PC-3 (cell line): Measurements from ENCODE around the gene PUS10. TPM values are rescaled to one million over a fixed set of nuclear protein-coding genes. Genes with fewer than 3 reads are reported as not detected.

Experiments used
- ATAC-seq: fragments of 200-7000 bp; cut with Tn5 transposase; 2 replicates; pipeline ENCODE4 v1.9.1; 2020; ENCODE audit warnings: mild to moderate bottlenecking, moderate library complexity
- BruUV-seq: library from RNA; stranded (reverse); fragments of 400-500 nt; replicated peaks from 2 replicates; lab custom pipeline; 2021; lab: Mats Ljungman, UMichigan
- CTCF ChIA-PET: fragments of 300-600 bp; sonication (Branson Sonifier 250); formaldehyde crosslinking; loops from one replicate; lab custom pipeline; 2022; ENCODE audit warnings: antibody characterized with exemption; lab: Charles Lee
- POLR2A ChIA-PET: fragments of 300-600 bp; sonication (Branson Sonifier 250); formaldehyde crosslinking; loops from one replicate; lab custom pipeline; 2022; ENCODE audit warnings: antibody characterized with exemption; ENCODE audit not compliant: unreplicated experiment; lab: Charles Lee
- DNase-seq: peaks from one replicate; pipeline ENCODE4 v3.0.0-alpha.2; 2015
- H2AFZ ChIP-seq: fragments of 300-600 bp; sonication (generic); 2 replicates; pipeline ENCODE4 v1.6.0; 2016; ENCODE audit warnings: antibody characterized with exemption, low read length
- H3F3A ChIP-seq: fragments of 300-600 bp; sonication (generic); one replicate; pipeline ENCODE4 v1.6.0; 2017; ENCODE audit warnings: antibody characterized with exemption, low read length, control low read depth, mild to moderate bottlenecking; ENCODE audit not compliant: unreplicated experiment
- H3K27ac ChIP-seq: fragments of 300-600 bp; sonication (generic); 2 replicates; pipeline ENCODE4 v1.5.1; 2016; ENCODE audit warnings: mild to moderate bottlenecking, low read length
- H3K27me3 ChIP-seq: fragments of 300-600 bp; sonication (generic); 2 replicates; pipeline ENCODE4 v1.6.1; 2016; ENCODE audit warnings: low read length, mixed read lengths
- H3K36me3 ChIP-seq: fragments of 300-600 bp; sonication (generic); 2 replicates; pipeline ENCODE4 v1.6.1; 2016; ENCODE audit warnings: low read depth, mixed run types, low read length, mixed read lengths
- H3K4me1 ChIP-seq: fragments of 300-600 bp; sonication (generic); 2 replicates; pipeline ENCODE4 v1.5.1; 2016; ENCODE audit warnings: low read length; ENCODE audit not compliant: insufficient read depth
- H3K4me2 ChIP-seq: fragments of 300-600 bp; sonication (generic); 2 replicates; pipeline ENCODE4 v1.6.0; 2016; ENCODE audit warnings: low read length
- H3K4me3 ChIP-seq: fragments of 300-600 bp; sonication (generic); 2 replicates; pipeline ENCODE4 v1.5.1; 2016; ENCODE audit warnings: mild to moderate bottlenecking, low read length, mixed read lengths
- H3K79me2 ChIP-seq: fragments of 300-600 bp; sonication (generic); 2 replicates; pipeline ENCODE4 v1.6.1; 2017; ENCODE audit warnings: low read length, mixed read lengths
- H3K9ac ChIP-seq: fragments of 300-600 bp; sonication (generic); 2 replicates; pipeline ENCODE4 v1.6.0; 2016; ENCODE audit warnings: mild to moderate bottlenecking, low read length
- H3K9me2 ChIP-seq: fragments of 300-600 bp; sonication (generic); replicated peaks from 2 replicates; pipeline ENCODE4 v1.6.1; 2016; ENCODE audit warnings: mixed run types, low read length, mixed read lengths
- H3K9me3 ChIP-seq: fragments of 300-600 bp; sonication (generic); 2 replicates; pipeline ENCODE4 v1.6.1; 2016; ENCODE audit warnings: low read length, mixed read lengths
- H4K20me1 ChIP-seq: fragments of 300-600 bp; sonication (generic); 2 replicates; pipeline ENCODE4 v1.6.1; 2016; ENCODE audit warnings: low read length, mixed read lengths
- EZH2 ChIP-seq: fragments of 300-600 bp; sonication (generic); IDR thresholded peaks from one replicate; pipeline ENCODE4 v1.6.1; 2017; ENCODE audit warnings: antibody characterized with exemption, mild to moderate bottlenecking, low read length; ENCODE audit not compliant: unreplicated experiment
- EZH2phosphoT487 ChIP-seq: fragments of 300-600 bp; sonication (generic); IDR thresholded peaks from 2 replicates; pipeline ENCODE4 v1.6.1; 2018; ENCODE audit warnings: mild to moderate bottlenecking, antibody characterized with exemption, low read length, borderline replicate concordance
- intact Hi-C: fragments of 100-400 bp; cut with micrococcal nuclease; formaldehyde crosslinking; loops from 2 replicates; pipeline ENCODE4 v1.9.0; 2023
- total RNA-seq: library from RNA; depleted of rRNA; stranded (reverse); fragments of >200 nt; gene quantifications from 2 replicates; pipeline ENCODE4 v1.2.3, GENCODE V29; 2014
- TF ChIP-seq, protein P1 (sequence below): fragments of 300-600 bp; sonication (generic); conservative IDR thresholded peaks from 2 replicates; pipeline ENCODE4 v1.5.1; 2017; ENCODE audit warnings: antibody characterized with exemption, low read depth, mild to moderate bottlenecking, low read length

Gene PUS10
- total RNA-seq, 1 experiment from 2014 or later = 3.6 TPM

DNA sequence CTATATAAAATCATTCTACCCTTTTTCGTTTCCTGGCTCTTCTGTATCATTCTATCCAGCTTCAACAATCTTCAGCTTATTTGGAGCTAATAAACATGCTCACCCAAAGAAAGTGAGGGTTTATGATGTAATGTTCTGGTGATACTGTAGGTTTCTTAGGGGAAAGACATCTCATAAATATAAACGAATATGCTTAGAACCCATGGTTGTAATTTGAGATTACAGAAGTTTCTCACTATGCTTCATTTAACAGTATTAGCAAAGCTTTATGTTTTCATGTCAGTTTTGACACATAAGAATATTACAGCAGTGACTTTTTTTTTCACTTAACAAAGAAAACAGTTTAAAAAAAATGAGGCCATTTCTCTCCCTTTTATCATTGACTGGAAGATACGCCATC, 12.3 kb downstream of the PUS10 start:
- TF ChIP-seq EZH2 = no peak
- TF ChIP-seq EZH2phosphoT487 = no peak
- TF ChIP-seq, protein P1, sequence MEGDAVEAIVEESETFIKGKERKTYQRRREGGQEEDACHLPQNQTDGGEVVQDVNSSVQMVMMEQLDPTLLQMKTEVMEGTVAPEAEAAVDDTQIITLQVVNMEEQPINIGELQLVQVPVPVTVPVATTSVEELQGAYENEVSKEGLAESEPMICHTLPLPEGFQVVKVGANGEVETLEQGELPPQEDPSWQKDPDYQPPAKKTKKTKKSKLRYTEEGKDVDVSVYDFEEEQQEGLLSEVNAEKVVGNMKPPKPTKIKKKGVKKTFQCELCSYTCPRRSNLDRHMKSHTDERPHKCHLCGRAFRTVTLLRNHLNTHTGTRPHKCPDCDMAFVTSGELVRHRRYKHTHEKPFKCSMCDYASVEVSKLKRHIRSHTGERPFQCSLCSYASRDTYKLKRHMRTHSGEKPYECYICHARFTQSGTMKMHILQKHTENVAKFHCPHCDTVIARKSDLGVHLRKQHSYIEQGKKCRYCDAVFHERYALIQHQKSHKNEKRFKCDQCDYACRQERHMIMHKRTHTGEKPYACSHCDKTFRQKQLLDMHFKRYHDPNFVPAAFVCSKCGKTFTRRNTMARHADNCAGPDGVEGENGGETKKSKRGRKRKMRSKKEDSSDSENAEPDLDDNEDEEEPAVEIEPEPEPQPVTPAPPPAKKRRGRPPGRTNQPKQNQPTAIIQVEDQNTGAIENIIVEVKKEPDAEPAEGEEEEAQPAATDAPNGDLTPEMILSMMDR = no peak
- peak overlapping the region; percentile 83; the same call in 1 of the 2 replicates for H3K4me2 ChIP-seq
- H4K20me1 ChIP-seq = no peaks in the 10 kb centered on the region
- 0 out of 2 replicates have a peak, but pooled peaks cover 10% of the 10 kb centered on the region for H3K4me1 ChIP-seq
- H3K27ac ChIP-seq = no peak overlapping the region
- no peaks in the 10 kb centered on the region for H3K9me2 ChIP-seq
- POLR2A ChIA-PET = interaction anchor here (0.6 kb wide), 2 partner anchors 10 to 245 kb away, joined by 4 read pairs; no protein-coding TSS in a partner anchor
- no peak overlapping the region for H3K9ac ChIP-seq
- no peaks in the 10 kb centered on the region for H3K79me2 ChIP-seq
- no peak for ATAC-seq
- no peaks in the 10 kb centered on the region for H3K27me3 ChIP-seq
- no peaks in the 10 kb centered on the region for H3K9me3 ChIP-seq
- no peak for DNase-seq
- H3K4me3 ChIP-seq = no peak overlapping the region; the same call in 1 of the 2 replicates
- no peaks in the 10 kb centered on the region for H3K36me3 ChIP-seq
- CTCF ChIA-PET = interaction anchor here (0.5 to 1.4 kb wide), 3 partner anchors 10 to 1248 kb away, joined by 3 to 5 read pairs (median 3); no protein-coding TSS in a partner anchor
- no peaks in the 10 kb centered on the region for H3F3A ChIP-seq
- BruUV-seq = no TSS peak
- intact Hi-C loops = no loop called here
- H2AFZ ChIP-seq = peak overlapping the region; percentile 76

DNA sequence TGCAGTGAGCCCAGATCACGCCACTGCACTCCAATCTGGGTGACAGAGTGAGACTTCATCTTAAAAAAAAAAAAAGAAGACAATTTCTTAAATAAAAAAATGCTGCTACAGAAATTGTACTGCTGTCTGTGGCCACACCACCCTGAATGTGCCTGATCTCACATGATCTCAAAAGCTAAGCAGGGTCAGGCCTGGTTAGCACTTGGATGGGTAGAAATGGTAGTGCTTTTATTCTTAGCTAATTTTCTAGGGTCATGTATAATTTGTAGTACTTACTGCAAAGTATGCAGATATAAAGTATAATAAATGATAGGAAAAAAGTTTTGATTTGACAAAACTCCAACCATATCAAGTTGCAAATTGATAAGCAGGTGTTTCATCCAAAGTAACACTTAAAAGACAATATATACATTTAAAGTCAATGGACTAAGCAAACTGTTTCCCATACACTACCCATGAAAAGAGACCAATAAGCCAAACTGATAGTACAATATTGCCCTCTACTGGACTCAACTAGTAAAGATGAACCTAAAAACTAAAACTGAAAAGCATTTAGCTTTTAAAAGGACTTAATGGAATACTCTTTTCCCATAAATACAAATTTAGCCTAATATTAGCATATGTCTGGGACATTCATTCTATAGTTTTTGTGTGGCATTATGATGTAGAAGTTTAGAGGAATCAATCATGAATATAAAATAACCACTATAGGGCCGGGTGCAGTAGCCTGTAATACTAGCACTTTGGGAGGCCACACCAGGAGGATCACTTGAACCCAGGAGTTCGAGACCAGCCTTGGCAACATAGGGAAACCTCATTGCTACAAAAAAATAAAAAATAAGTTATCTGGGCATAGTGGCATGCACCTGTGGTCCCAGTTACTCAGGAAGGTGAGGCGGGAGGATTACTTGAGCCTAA, 19.2 kb downstream of the PUS10 start:
- Histone ChIP-seq H3K4me3 (no peak overlapping the region), H3K9ac (no peak overlapping the region), H3K9me3 (no peaks in the 10 kb centered on the region), H3K27me3 (no peaks in the 10 kb centered on the region), H3K36me3 (no peaks in the 10 kb centered on the region), H3F3A (no peaks in the 10 kb centered on the region), H2AFZ (no peak overlapping the region), H3K27ac (no peak overlapping the region), H3K4me2 (no peak overlapping the region), H3K4me1 (0 out of 2 replicates have a peak, but pooled peaks cover 1% of the 10 kb centered on the region), H3K9me2 (no peaks in the 10 kb centered on the region), H3K79me2 (no peaks in the 10 kb centered on the region), H4K20me1 (no peaks in the 10 kb centered on the region)
- ChIA-PET POLR2A (interaction anchor here (0.6 kb wide), 1 partner anchor 28 kb away, joined by 4 read pairs; no protein-coding TSS in a partner anchor), CTCF (interaction anchor here (0.6 to 1.3 kb wide), 4 partner anchors 175 to 291 kb away, joined by 3 to 23 read pairs (median 5); no protein-coding TSS in a partner anchor)
- intact Hi-C loops = loop anchor here (1.0 to 5.0 kb wide), 4 partner anchors 117 to 292 kb away; partner anchors contain the start of gene REL
- TF ChIP-seq EZH2phosphoT487 = no peak
- TF ChIP-seq, protein P1 = peak; percentile 80
- ATAC-seq (peak; percentile 64), DNase-seq (peak; percentile 78)
- no TSS peak for BruUV-seq
